ENCODE results near the gene RBP5. TPM values are rescaled to one million over a fixed set of nuclear protein-coding genes. Genes with fewer than 3 reads are reported as not detected.

Gene RBP5
- total and polyA plus RNA-seq, 2 donors (not counting 1 experiment from before 2014, with no cell fraction given), result not detected

GRCh38 chr12:7099290-7099996, 29.2 kb downstream of the RBP5 start:
- H3K9me3 ChIP-seq (ENCODE audit: control insufficient read depth, insufficient read depth, low read depth, low read length), result no peaks in the 10 kb centered on the region
- H4K20me1 ChIP-seq (ENCODE audit: control insufficient read depth, extremely low read depth, insufficient read depth, low read length), result no peaks in the 10 kb centered on the region
- H3K79me2 ChIP-seq (ENCODE audit: control insufficient read depth, insufficient read depth, low read length), result no peaks in the 10 kb centered on the region
- H3K27me3 ChIP-seq (ENCODE audit: control insufficient read depth, insufficient read depth, low read length), result no peaks in the 10 kb centered on the region
- H3K4me1 ChIP-seq (ENCODE audit: control insufficient read depth, extremely low read depth, insufficient read depth, low read length), result peaks cover 2% of the 10 kb centered on the region
- no peak overlapping the region for H3K9ac ChIP-seq (ENCODE audit: insufficient read depth, low read length)
- no peak for TF ChIP-seq CTCF (conservative IDR thresholded peaks at IDR 0.05 in 1 of 2, IDR thresholded peaks at IDR 0.05 in 1 of 2; ENCODE audit: low read depth in 1 of 2, low read length in 2 of 2)
- TF ChIP-seq EZH2 (IDR thresholded peaks at IDR 0.05; ENCODE audit: low read length, missing control alignments), result no peak
- H3K4me2 ChIP-seq (ENCODE audit: extremely low read depth, insufficient read depth, low read length), result no peak overlapping the region
- DNase-seq (ENCODE audit: low read depth in 2 of 2), result no peak
- peaks cover 10% of the 10 kb centered on the region for H3K36me3 ChIP-seq (ENCODE audit: control insufficient read depth, insufficient read depth, low read length)
- no peak overlapping the region for H3K27ac ChIP-seq (ENCODE audit: insufficient read depth, low read length)
- H2AFZ ChIP-seq (ENCODE audit: low read length), result no peak overlapping the region
- no peak overlapping the region for H3K4me3 ChIP-seq (replicated peaks in 1 of 4; ENCODE audit: control extremely low read depth in 1 of 4, insufficient read depth in 1 of 4, low read depth in 3 of 4, low read length in 4 of 4)

GRCh38 chr12:7096979-7097378, 31.7 kb downstream of the RBP5 start:
- H3K27ac ChIP-seq (ENCODE audit: insufficient read depth, low read length), result no peak overlapping the region
- TF ChIP-seq EZH2 (IDR thresholded peaks at IDR 0.05; ENCODE audit: low read length, missing control alignments), result no peak
- TF ChIP-seq CTCF (conservative IDR thresholded peaks at IDR 0.05 in 1 of 2, IDR thresholded peaks at IDR 0.05 in 1 of 2; ENCODE audit: low read depth in 1 of 2, low read length in 2 of 2), result no peak
- peaks cover 9% of the 10 kb centered on the region for H3K36me3 ChIP-seq (ENCODE audit: control insufficient read depth, insufficient read depth, low read length)
- H3K27me3 ChIP-seq (ENCODE audit: control insufficient read depth, insufficient read depth, low read length), result no peaks in the 10 kb centered on the region
- DNase-seq (ENCODE audit: low read depth in 2 of 2), result no peak
- H3K4me1 ChIP-seq (ENCODE audit: control insufficient read depth, extremely low read depth, insufficient read depth, low read length), result peaks cover 8% of the 10 kb centered on the region
- no peaks in the 10 kb centered on the region for H3K9me3 ChIP-seq (ENCODE audit: control insufficient read depth, insufficient read depth, low read depth, low read length)
- no peak overlapping the region for H2AFZ ChIP-seq (ENCODE audit: low read length)
- H3K9ac ChIP-seq (ENCODE audit: insufficient read depth, low read length), result no peak overlapping the region
- H4K20me1 ChIP-seq (ENCODE audit: control insufficient read depth, extremely low read depth, insufficient read depth, low read length), result no peaks in the 10 kb centered on the region
- no peak overlapping the region for H3K4me3 ChIP-seq (replicated peaks in 1 of 4; ENCODE audit: control extremely low read depth in 1 of 4, insufficient read depth in 1 of 4, low read depth in 3 of 4, low read length in 4 of 4)
- no peaks in the 10 kb centered on the region for H3K79me2 ChIP-seq (ENCODE audit: control insufficient read depth, insufficient read depth, low read length)
- H3K4me2 ChIP-seq (ENCODE audit: extremely low read depth, insufficient read depth, low read length), result no peak overlapping the region

GRCh38 chr12:7096006-7096932, 32.4 kb downstream of the RBP5 start:
- H4K20me1 ChIP-seq (ENCODE audit: control insufficient read depth, extremely low read depth, insufficient read depth, low read length), result no peaks in the 10 kb centered on the region
- H3K79me2 ChIP-seq (ENCODE audit: control insufficient read depth, insufficient read depth, low read length), result no peaks in the 10 kb centered on the region
- no peak for DNase-seq (ENCODE audit: low read depth in 2 of 2)
- H3K27me3 ChIP-seq (ENCODE audit: control insufficient read depth, insufficient read depth, low read length), result no peaks in the 10 kb centered on the region
- H2AFZ ChIP-seq (ENCODE audit: low read length), result no peak overlapping the region
- no peak overlapping the region for H3K9ac ChIP-seq (ENCODE audit: insufficient read depth, low read length)
- H3K4me1 ChIP-seq (ENCODE audit: control insufficient read depth, extremely low read depth, insufficient read depth, low read length), result peaks cover 6% of the 10 kb centered on the region
- peaks cover 9% of the 10 kb centered on the region for H3K36me3 ChIP-seq (ENCODE audit: control insufficient read depth, insufficient read depth, low read length)
- H3K4me3 ChIP-seq (replicated peaks in 1 of 4; ENCODE audit: control extremely low read depth in 1 of 4, insufficient read depth in 1 of 4, low read depth in 3 of 4, low read length in 4 of 4), result no peak overlapping the region
- TF ChIP-seq CTCF (conservative IDR thresholded peaks at IDR 0.05 in 1 of 2, IDR thresholded peaks at IDR 0.05 in 1 of 2; ENCODE audit: low read depth in 1 of 2, low read length in 2 of 2) (no peak), EZH2 (IDR thresholded peaks at IDR 0.05; ENCODE audit: low read length, missing control alignments) (no peak)
- no peak overlapping the region for H3K4me2 ChIP-seq (ENCODE audit: extremely low read depth, insufficient read depth, low read length)
- H3K27ac ChIP-seq (ENCODE audit: insufficient read depth, low read length), result no peak overlapping the region
- H3K9me3 ChIP-seq (ENCODE audit: control insufficient read depth, insufficient read depth, low read depth, low read length), result no peaks in the 10 kb centered on the region

Measured in fibroblast of lung (primary cell).